Astrocyte of the cerebellum (primary cell): ENCODE measurements around the gene SHISA7.
A peak's percentile ranks its signal among the peaks of the same experiment; 100 is the strongest.

Experiments
- DNase-seq: peaks from one replicate; pipeline ENCODE4 v3.0.0-alpha.2; 2011; ENCODE audit warnings: low read depth
- H3K4me3 ChIP-seq: 2 replicates; pipeline ENCODE4 v1.5.1; 2011; ENCODE audit warnings: mild to moderate bottlenecking, low read depth, low read length, moderate library complexity
- in situ Hi-C: cut with HindIII; loops from 2 replicates; pipeline ENCODE4 v1.10.0; 2017; ENCODE audit warnings: low sequenced_read_pairs
- TF ChIP-seq, protein P1 (sequence below): IDR thresholded peaks from 2 replicates; pipeline ENCODE4 v1.5.1; 2012; ENCODE audit warnings: low read length, low read depth, moderate library complexity, mild to moderate bottlenecking; ENCODE audit errors: missing control alignments

The SHISA7 gene

DNA sequence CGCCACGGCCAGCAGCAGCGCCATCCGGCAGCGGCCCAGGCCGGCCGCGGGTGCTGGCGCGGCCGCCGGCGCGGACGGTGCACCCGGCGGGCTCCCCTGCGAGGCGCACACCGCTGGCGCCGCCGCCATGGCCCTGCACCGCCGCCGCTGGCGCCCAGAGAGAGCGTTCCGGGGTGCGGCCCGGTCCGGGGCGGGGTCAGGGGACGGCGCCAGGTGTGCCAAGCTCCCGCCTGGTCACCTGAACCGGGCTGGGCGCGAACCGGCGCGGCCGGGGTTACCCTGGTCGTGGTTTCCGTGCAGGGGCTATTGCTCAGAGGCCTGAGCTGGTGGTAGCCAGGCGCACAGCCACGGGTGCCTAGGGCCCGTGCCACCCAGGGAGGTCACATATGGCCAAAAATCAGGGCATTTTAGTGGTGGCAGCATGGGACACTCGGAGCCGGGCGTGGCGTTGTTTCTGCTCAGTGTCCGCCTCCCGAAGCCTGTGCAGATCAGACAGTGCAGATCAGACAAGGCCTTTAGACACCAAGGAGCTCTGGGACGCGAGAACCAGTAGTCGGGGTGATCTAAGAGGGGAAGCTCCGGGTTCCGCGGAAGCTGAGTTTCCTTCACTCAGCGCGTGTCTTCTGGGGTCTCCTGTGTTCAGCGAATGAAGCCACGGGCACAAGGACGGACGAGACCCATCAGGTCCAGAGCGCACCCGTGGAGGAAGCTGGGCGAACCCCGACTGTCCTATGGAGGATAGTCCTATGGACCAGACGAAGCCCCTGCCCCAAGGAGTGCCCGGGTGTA, 58.8 kb downstream of the SHISA7 start, which contains the start of gene TMEM238:
TMEM238 (minus strand) TSS at position 162 of the 789 bp plus-strand sequence; CDS start at position 129, 33 bp downstream.
- DNase-seq: no peak
- TF ChIP-seq, protein P1, sequence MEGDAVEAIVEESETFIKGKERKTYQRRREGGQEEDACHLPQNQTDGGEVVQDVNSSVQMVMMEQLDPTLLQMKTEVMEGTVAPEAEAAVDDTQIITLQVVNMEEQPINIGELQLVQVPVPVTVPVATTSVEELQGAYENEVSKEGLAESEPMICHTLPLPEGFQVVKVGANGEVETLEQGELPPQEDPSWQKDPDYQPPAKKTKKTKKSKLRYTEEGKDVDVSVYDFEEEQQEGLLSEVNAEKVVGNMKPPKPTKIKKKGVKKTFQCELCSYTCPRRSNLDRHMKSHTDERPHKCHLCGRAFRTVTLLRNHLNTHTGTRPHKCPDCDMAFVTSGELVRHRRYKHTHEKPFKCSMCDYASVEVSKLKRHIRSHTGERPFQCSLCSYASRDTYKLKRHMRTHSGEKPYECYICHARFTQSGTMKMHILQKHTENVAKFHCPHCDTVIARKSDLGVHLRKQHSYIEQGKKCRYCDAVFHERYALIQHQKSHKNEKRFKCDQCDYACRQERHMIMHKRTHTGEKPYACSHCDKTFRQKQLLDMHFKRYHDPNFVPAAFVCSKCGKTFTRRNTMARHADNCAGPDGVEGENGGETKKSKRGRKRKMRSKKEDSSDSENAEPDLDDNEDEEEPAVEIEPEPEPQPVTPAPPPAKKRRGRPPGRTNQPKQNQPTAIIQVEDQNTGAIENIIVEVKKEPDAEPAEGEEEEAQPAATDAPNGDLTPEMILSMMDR: no peak
- in situ Hi-C loops: no loop called here
- peak within 1 kb of the TSS; percentile 97 for H3K4me3 ChIP-seq

- TF ChIP-seq, protein P1: no peak
- peak overlapping the region; percentile 26 for H3K4me3 ChIP-seq
- in situ Hi-C loops: no loop called here
- DNase-seq: no peak
These were observed 59.6 kb downstream of the SHISA7 start for GRCh38 chr19:55383279-55384130.

- in situ Hi-C loops: no loop called here
- TF ChIP-seq, protein P1: no peak
- DNase-seq: no peak
- H3K4me3 ChIP-seq: no peak overlapping the region
These were observed 60.5 kb downstream of the SHISA7 start for GRCh38 chr19:55382522-55383054.

- in situ Hi-C loops: no loop called here
- DNase-seq: no peak
- TF ChIP-seq, protein P1: no peak
- no peak overlapping the region for H3K4me3 ChIP-seq
These were observed 61.1 kb downstream of the SHISA7 start for GRCh38 chr19:55382013-55382412.

GRCh38 chr19:55379174-55379573, 63.9 kb downstream of the SHISA7 start:
- TF ChIP-seq, protein P1: no peak
- DNase-seq: no peak
- in situ Hi-C loops: no loop called here

More at GRCh38 chr19:55379174-55379573, 63.9 kb downstream of the SHISA7 start:
- H3K4me3 ChIP-seq: no peak overlapping the region
